NCI-H2107 treated with DMSO at 0.1 percent for 48 hours (cell line): Measurements from ENCODE around the gene ADAMTS20.

Source experiments
- DNase-seq: peaks from one replicate; lab custom pipeline; 2025; ENCODE audit not compliant: unreplicated experiment; lab: John Stamatoyannopoulos, UW

Gene ADAMTS20

GRCh38 chr12:43318021-43318420, 234.0 kb downstream of the ADAMTS20 start:
- no peak for DNase-seq

DNA sequence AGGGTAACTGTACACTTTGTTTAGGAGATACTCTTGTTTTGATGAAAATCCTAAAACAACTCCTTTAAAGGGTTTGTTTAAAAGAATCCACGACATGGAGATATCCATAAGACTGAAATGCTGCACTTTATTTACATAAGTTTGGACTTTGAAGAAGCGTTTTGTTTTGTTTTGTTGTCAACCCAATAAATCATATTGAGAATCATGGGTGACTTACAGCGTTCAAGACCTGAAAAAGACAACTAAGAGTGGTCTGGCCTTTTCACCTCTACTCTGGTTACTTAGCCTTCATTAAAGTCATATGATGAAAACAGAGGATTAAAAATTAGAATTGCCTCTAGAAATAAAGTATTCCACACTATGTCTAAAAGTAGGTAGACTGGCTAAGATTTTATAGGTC, 234.8 kb downstream of the ADAMTS20 start:
- DNase-seq: no peak

DNA sequence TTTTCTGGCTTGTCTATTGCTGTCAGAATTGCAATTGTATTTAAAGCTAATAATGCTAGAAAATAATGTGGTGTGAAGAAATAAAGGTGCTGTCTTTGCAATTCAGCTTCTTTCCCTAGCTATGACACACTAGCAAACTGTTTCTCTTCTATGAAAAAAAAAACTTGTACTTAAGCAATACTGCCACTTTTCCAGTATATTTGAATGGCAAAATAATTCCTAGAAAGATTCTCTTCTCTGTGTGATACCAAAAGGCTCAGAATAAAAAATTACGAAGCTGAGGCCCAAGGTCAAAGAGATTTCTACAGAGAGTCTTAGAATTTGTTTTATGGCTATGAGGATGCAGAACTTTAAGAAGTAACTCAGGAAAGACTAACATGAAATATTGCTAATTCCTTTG, 235.5 kb downstream of the ADAMTS20 start:
- DNase-seq: no peak

DNA sequence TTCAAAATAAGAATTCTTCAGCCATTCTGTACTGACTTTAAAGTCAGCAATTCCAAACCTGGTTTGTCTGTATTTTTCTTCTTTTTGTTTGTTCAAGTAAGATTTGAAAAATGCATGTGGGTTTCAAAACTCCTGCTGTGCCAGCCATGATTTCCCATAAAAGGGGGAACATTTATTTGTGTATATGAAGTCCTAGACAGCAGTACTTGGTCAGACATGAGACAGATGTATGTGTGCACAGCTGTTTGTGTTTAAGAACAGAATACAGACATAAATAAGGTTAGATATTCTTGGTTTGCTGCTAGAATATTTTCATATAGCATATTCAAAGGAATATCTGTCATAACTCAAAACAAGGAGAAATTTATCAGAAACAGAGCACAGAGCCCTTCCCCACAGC, 236.0 kb downstream of the ADAMTS20 start:
- no peak for DNase-seq

GRCh38 chr12:43312991-43313505, 239.0 kb downstream of the ADAMTS20 start:
- no peak for DNase-seq

DNA sequence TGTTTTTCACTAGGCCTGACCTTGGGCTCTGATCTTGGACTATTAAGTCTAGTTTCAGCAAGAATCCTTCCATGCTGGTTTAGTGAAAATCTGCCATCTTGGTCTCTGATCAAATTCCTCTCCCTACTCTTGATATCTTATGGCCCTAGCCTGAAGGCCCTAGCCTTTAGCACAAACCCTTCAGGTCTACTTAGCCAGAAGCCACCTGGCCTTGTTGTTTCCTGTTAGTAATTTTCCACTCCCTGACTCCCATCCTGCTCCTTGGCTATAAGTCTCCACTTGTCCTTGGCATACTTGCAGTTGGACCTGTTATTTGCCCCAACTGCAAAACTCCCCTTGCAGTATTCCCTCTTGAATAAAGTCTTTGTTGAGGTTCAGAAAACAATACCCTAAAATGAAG, 241.4 kb downstream of the ADAMTS20 start:
- DNase-seq: no peak

DNA sequence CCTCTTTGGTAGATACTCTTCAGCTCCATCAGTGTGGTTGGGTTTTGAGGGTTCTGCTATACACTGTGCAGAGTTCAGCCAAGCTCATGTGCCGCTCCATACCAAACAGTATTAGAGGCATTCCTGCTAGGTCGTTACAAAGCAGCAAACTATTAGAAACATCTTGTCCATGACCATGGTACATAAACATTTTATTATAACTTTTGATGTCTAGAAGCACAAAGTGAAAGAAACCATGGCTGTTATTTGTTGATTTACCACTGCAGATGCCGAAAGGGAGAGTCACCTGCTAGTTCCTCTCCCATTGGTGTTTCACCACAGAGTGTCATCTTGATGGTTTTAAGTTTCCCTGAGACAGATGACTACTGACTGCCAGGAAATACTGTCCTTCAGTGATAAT, 242.0 kb downstream of the ADAMTS20 start:
- DNase-seq: no peak

- DNase-seq: no peak
Measured at GRCh38 chr12:43308776-43309175, 243.2 kb downstream of the ADAMTS20 start.

DNA sequence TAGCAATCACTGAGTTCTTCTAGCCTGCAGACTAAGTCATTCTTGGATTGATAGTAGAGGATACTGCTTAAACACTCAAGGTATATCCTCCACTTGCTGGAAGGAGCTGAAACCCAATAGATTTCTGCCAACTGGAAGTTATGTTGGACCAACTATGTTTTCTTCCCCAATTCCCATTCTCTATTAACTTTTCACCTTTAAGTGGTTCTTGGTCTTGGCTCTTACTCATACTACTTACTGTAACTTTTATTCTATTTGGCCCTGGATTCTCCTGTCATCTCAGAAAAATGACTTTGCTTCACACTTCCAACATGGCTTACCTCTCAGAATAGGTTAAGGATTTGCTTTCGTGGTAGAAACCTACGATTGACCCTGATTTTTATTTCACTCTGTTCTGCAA, 244.9 kb downstream of the ADAMTS20 start:
- no peak for DNase-seq

DNA sequence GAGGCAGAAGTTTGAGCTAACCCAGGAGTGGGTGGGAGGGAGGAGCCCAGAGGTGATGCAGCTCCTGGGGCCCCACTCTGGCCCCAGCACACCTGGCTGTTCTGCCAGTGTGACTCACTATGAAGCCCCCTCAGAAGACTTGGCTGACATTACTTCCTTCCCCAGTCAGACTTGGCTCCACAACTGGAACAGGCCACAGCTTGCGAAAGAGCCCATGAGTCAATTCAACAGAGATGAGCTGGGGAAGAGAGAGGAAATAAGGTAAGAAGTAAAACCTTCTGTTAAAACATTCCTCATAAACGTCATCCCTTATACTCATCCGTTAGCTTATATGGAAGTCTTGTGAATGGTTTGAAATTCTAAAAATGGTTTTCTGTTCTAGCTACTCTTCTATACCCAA, 245.9 kb downstream of the ADAMTS20 start:
- no peak for DNase-seq

DNA sequence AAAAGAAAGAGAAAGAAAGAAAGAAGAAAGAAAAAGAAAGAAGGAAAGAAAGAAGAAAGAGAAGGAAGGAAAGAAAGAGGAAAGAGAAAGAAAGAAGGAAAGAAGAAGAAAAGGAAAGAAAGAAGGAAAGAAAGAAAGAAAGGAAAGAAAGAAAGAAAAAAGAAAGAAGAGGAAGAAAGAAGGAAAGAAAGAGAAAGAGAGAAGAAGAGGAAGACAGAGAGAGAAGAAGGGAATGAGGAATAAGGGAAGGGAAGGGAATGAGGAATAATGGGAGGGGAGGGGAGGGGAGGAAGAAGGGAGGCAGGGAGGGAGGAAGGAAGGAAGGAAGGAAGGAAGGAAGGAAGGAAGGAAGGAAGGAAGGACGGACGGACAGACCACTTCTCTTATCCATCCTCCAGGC, 246.9 kb downstream of the ADAMTS20 start:
- DNase-seq: no peak
